GM23338 (cell line): ENCODE data around the gene COA7. TPM values are rescaled to one million over a fixed set of nuclear protein-coding genes. Genes with fewer than 3 reads are reported as not detected.

Experiments used
- ATAC-seq: fragments of 200-7000 bp; cut with Tn5 transposase; 3 replicates; pipeline ENCODE4 v1.9.1; 2020
- DNase-seq: peaks from one replicate; pipeline ENCODE4 v3.0.0-alpha.2; 2015; ENCODE audit warnings: low spot score
- H2AFZ ChIP-seq: fragments of 200-600 bp; sonication (generic); 2 replicates; pipeline ENCODE4 v1.8.0; 2016; ENCODE audit warnings: antibody characterized with exemption, mild to moderate bottlenecking, moderate library complexity
- H3F3A ChIP-seq: fragments of 200-600 bp; sonication (generic); replicated peaks from 2 replicates; pipeline ENCODE4 v1.8.0; 2017; ENCODE audit warnings: antibody characterized with exemption, mixed run types, low read depth
- H3K27ac ChIP-seq: fragments of 200-600 bp; sonication (generic); 2 replicates; pipeline ENCODE4 v1.6.1; 2016; ENCODE audit warnings: low read depth
- H3K27me3 ChIP-seq: fragments of 200-600 bp; sonication (generic); 2 replicates; pipeline ENCODE4 v1.8.0; 2016; ENCODE audit warnings: mild to moderate bottlenecking, mixed run types, moderate library complexity; ENCODE audit not compliant: insufficient read depth
- H3K36me3 ChIP-seq: fragments of 200-600 bp; sonication (generic); 2 replicates; pipeline ENCODE4 v1.8.0; 2016; ENCODE audit warnings: mild to moderate bottlenecking; ENCODE audit not compliant: insufficient read depth
- H3K4me1 ChIP-seq: fragments of 200-600 bp; sonication (generic); 2 replicates; pipeline ENCODE4 v1.8.0; 2016; ENCODE audit warnings: mild to moderate bottlenecking, moderate library complexity; ENCODE audit not compliant: insufficient read depth
- H3K4me2 ChIP-seq: fragments of 200-600 bp; sonication (generic); 2 replicates; pipeline ENCODE4 v1.7.1; 2017; ENCODE audit warnings: mixed run types
- H3K4me3 ChIP-seq: fragments of 200-600 bp; sonication (generic); 2 replicates; pipeline ENCODE4 v1.6.1; 2016; ENCODE audit warnings: mixed run types
- H3K79me2 ChIP-seq: fragments of 200-600 bp; sonication (generic); replicated peaks from 2 replicates; pipeline ENCODE4 v1.8.0; 2017; ENCODE audit warnings: mild to moderate bottlenecking; ENCODE audit not compliant: insufficient read depth
- H3K9me2 ChIP-seq: fragments of 200-600 bp; sonication (generic); 2 replicates; pipeline ENCODE4 v1.8.0; 2017; ENCODE audit not compliant: insufficient read depth
- H4K20me1 ChIP-seq: fragments of 200-600 bp; sonication (generic); replicated peaks from 2 replicates; pipeline ENCODE4 v1.8.0; 2017; ENCODE audit warnings: mild to moderate bottlenecking; ENCODE audit not compliant: insufficient read depth
- H3K27ac Mint-ChIP-seq: 2 replicates; pipeline ENCODE4 v1.8.0; 2020; ENCODE audit warnings: inconsistent platforms, mild to moderate bottlenecking, moderate library complexity, mixed read lengths
- H3K27me3 Mint-ChIP-seq: 3 replicates; pipeline ENCODE4 v1.8.0; 2022; ENCODE audit warnings: low read depth, mild to moderate bottlenecking, moderate library complexity, mixed read lengths, inconsistent platforms; ENCODE audit not compliant: insufficient read depth, poor library complexity
- H3K36me3 Mint-ChIP-seq: 3 replicates; pipeline ENCODE4 v1.8.0; 2021; ENCODE audit warnings: low read depth, mild to moderate bottlenecking, inconsistent platforms, moderate library complexity, mixed read lengths
- H3K4me1 Mint-ChIP-seq: 3 replicates; pipeline ENCODE4 v1.8.0; 2020; ENCODE audit warnings: mild to moderate bottlenecking, inconsistent platforms, mixed read lengths
- H3K4me3 Mint-ChIP-seq: 3 replicates; pipeline ENCODE4 v1.8.0; 2021; ENCODE audit warnings: moderate library complexity, mild to moderate bottlenecking, inconsistent platforms, mixed read lengths
- H3K9me3 Mint-ChIP-seq: 3 replicates; pipeline ENCODE4 v1.8.0; 2020; ENCODE audit warnings: moderate library complexity, mild to moderate bottlenecking, inconsistent platforms, mixed read lengths
- CREB1 ChIP-seq: fragments of 250-450 bp; sonication (Bioruptor Pico); IDR thresholded peaks from 2 replicates; pipeline ENCODE4 v1.5.0; 2020; ENCODE audit warnings: low read depth, mild to moderate bottlenecking, moderate library complexity
- ETS1 ChIP-seq: IDR thresholded peaks from 2 replicates; pipeline ENCODE4 v1.6.1; 2016; ENCODE audit warnings: antibody characterized with exemption
- EZH2 ChIP-seq: fragments of 200-600 bp; sonication (generic); IDR thresholded peaks from one replicate; pipeline ENCODE4 v1.8.0; 2017; ENCODE audit warnings: antibody characterized with exemption, mild to moderate bottlenecking, low read depth; ENCODE audit not compliant: unreplicated experiment
- EZH2phosphoT487 ChIP-seq: fragments of 200-600 bp; sonication (generic); IDR thresholded peaks from one replicate; pipeline ENCODE4 v1.8.1; 2018; ENCODE audit warnings: antibody characterized with exemption; ENCODE audit not compliant: unreplicated experiment
- JUNB ChIP-seq: IDR thresholded peaks from one replicate; pipeline ENCODE4 v1.6.1; 2016; ENCODE audit warnings: antibody characterized with exemption; ENCODE audit not compliant: unreplicated experiment
- NANOG ChIP-seq: IDR thresholded peaks from 2 replicates; pipeline ENCODE4 v1.6.1; 2016; ENCODE audit warnings: antibody characterized with exemption, borderline replicate concordance
- POLR2AphosphoS5 ChIP-seq: IDR thresholded peaks from 2 replicates; pipeline ENCODE4 v1.6.1; 2016; ENCODE audit warnings: antibody characterized with exemption, low read depth
- ZNF114 ChIP-seq: fragments of 250-450 bp; sonication (Bioruptor Pico); IDR thresholded peaks from 2 replicates; pipeline ENCODE4 v1.5.0; 2020; ENCODE audit warnings: mild to moderate bottlenecking, moderate library complexity
- ZNF331 ChIP-seq: fragments of 250-450 bp; sonication (Bioruptor Pico); IDR thresholded peaks from 2 replicates; pipeline ENCODE4 v1.5.0; 2020; ENCODE audit warnings: low read depth, mild to moderate bottlenecking, moderate library complexity
- polyA plus RNA-seq: library from polyadenylated mRNA; unstranded; fragments of >200 nt; fragmentation: Nextera tagmentation; extraction: Ambion mirVana; gene quantifications from 2 replicates; pipeline ENCODE4 v1.2.1, GENCODE V29; 2016
- total RNA-seq: library from RNA; depleted of rRNA; stranded (reverse); fragments of >200 nt; shearing (Covaris generic); gene quantifications from 2 replicates; pipeline ENCODE4 v1.2.3, GENCODE V29; 2014
- TF ChIP-seq, protein P1 (sequence below): fragments of 250-450 bp; sonication (Bioruptor Pico); IDR thresholded peaks from 2 replicates; pipeline ENCODE4 v1.5.0; 2020; ENCODE audit warnings: mild to moderate bottlenecking, moderate library complexity
- TF ChIP-seq, protein P2 (sequence below): IDR thresholded peaks from one replicate; pipeline ENCODE4 v1.6.1; 2018; ENCODE audit warnings: antibody characterized with exemption; ENCODE audit not compliant: unreplicated experiment

Gene COA7
- total and polyA plus RNA-seq, 2 experiments from 2014 or later: 19.7 to 27.5 TPM

- Histone ChIP-seq H3K79me2 (no peaks in the 10 kb centered on the region), H4K20me1 (no peaks in the 10 kb centered on the region), H3K27me3 (no peaks in the 10 kb centered on the region), H3K4me1 (peaks cover 11% of the 10 kb centered on the region), H3K27ac (no peak overlapping the region), H2AFZ (no peak overlapping the region), H3K4me3 (no peak overlapping the region), H3F3A (no peaks in the 10 kb centered on the region), H3K9me2 (no peaks in the 10 kb centered on the region), H3K4me2 (no peak overlapping the region), H3K36me3 (no peaks in the 10 kb centered on the region)
- Mint-ChIP-seq H3K36me3 (no peaks in the 10 kb centered on the region), H3K4me3 (no peak overlapping the region), H3K9me3 (no peaks in the 10 kb centered on the region), H3K4me1 (peaks cover 27% of the 10 kb centered on the region), H3K27me3 (peaks cover 10% of the 10 kb centered on the region), H3K27ac (no peak overlapping the region)
- no peak for ATAC-seq
- TF ChIP-seq, protein P1, sequence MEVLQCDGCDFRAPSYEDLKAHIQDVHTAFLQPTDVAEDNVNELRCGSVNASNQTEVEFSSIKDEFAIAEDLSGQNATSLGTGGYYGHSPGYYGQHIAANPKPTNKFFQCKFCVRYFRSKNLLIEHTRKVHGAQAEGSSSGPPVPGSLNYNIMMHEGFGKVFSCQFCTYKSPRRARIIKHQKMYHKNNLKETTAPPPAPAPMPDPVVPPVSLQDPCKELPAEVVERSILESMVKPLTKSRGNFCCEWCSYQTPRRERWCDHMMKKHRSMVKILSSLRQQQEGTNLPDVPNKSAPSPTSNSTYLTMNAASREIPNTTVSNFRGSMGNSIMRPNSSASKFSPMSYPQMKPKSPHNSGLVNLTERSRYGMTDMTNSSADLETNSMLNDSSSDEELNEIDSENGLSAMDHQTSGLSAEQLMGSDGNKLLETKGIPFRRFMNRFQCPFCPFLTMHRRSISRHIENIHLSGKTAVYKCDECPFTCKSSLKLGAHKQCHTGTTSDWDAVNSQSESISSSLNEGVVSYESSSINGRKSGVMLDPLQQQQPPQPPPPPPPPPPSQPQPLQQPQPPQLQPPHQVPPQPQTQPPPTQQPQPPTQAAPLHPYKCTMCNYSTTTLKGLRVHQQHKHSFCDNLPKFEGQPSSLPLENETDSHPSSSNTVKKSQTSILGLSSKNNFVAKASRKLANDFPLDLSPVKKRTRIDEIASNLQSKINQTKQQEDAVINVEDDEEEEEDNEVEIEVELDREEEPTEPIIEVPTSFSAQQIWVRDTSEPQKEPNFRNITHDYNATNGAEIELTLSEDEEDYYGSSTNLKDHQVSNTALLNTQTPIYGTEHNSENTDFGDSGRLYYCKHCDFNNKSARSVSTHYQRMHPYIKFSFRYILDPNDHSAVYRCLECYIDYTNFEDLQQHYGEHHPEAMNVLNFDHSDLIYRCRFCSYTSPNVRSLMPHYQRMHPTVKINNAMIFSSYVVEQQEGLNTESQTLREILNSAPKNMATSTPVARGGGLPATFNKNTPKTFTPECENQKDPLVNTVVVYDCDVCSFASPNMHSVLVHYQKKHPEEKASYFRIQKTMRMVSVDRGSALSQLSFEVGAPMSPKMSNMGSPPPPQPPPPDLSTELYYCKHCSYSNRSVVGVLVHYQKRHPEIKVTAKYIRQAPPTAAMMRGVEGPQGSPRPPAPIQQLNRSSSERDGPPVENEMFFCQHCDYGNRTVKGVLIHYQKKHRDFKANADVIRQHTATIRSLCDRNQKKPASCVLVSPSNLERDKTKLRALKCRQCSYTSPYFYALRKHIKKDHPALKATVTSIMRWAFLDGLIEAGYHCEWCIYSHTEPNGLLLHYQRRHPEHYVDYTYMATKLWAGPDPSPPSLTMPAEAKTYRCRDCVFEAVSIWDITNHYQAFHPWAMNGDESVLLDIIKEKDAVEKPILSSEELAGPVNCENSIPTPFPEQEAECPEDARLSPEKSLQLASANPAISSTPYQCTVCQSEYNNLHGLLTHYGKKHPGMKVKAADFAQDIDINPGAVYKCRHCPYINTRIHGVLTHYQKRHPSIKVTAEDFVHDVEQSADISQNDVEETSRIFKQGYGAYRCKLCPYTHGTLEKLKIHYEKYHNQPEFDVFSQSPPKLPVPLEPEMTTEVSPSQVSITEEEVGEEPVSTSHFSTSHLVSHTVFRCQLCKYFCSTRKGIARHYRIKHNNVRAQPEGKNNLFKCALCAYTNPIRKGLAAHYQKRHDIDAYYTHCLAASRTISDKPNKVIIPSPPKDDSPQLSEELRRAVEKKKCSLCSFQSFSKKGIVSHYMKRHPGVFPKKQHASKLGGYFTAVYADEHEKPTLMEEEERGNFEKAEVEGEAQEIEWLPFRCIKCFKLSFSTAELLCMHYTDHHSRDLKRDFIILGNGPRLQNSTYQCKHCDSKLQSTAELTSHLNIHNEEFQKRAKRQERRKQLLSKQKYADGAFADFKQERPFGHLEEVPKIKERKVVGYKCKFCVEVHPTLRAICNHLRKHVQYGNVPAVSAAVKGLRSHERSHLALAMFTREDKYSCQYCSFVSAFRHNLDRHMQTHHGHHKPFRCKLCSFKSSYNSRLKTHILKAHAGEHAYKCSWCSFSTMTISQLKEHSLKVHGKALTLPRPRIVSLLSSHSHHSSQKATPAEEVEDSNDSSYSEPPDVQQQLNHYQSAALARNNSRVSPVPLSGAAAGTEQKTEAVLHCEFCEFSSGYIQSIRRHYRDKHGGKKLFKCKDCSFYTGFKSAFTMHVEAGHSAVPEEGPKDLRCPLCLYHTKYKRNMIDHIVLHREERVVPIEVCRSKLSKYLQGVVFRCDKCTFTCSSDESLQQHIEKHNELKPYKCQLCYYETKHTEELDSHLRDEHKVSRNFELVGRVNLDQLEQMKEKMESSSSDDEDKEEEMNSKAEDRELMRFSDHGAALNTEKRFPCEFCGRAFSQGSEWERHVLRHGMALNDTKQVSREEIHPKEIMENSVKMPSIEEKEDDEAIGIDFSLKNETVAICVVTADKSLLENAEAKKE: no peak
- no peak for TF ChIP-seq NANOG
- TF ChIP-seq POLR2AphosphoS5: no peak
- TF ChIP-seq CREB1 (CRISPR knock-in tag): no peak
- TF ChIP-seq JUNB: no peak
- TF ChIP-seq ZNF114 (CRISPR knock-in tag): no peak
- TF ChIP-seq EZH2: no peak
- TF ChIP-seq, protein P2, sequence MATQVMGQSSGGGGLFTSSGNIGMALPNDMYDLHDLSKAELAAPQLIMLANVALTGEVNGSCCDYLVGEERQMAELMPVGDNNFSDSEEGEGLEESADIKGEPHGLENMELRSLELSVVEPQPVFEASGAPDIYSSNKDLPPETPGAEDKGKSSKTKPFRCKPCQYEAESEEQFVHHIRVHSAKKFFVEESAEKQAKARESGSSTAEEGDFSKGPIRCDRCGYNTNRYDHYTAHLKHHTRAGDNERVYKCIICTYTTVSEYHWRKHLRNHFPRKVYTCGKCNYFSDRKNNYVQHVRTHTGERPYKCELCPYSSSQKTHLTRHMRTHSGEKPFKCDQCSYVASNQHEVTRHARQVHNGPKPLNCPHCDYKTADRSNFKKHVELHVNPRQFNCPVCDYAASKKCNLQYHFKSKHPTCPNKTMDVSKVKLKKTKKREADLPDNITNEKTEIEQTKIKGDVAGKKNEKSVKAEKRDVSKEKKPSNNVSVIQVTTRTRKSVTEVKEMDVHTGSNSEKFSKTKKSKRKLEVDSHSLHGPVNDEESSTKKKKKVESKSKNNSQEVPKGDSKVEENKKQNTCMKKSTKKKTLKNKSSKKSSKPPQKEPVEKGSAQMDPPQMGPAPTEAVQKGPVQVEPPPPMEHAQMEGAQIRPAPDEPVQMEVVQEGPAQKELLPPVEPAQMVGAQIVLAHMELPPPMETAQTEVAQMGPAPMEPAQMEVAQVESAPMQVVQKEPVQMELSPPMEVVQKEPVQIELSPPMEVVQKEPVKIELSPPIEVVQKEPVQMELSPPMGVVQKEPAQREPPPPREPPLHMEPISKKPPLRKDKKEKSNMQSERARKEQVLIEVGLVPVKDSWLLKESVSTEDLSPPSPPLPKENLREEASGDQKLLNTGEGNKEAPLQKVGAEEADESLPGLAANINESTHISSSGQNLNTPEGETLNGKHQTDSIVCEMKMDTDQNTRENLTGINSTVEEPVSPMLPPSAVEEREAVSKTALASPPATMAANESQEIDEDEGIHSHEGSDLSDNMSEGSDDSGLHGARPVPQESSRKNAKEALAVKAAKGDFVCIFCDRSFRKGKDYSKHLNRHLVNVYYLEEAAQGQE: no peak
- no peak for TF ChIP-seq EZH2phosphoT487
- TF ChIP-seq ETS1: no peak
- no peak for TF ChIP-seq ZNF331 (CRISPR knock-in tag)
- no peak for DNase-seq
These were observed 30.9 kb downstream of the COA7 start for GRCh38 chr1:52667290-52667689.
